HCT116 (cell line): ENCODE measurements around the gene JAGN1. TPM values are rescaled to one million over a fixed set of nuclear protein-coding genes. Genes with fewer than 3 reads are reported as not detected.

Experiments used
- ATAC-seq: fragments of 200-7000 bp; cut with Tn5 transposase; 2 replicates; pipeline ENCODE4 v1.9.1; 2020; ENCODE audit warnings: mild to moderate bottlenecking, moderate library complexity
- BruUV-seq: library from RNA; stranded (reverse); fragments of 400-500 nt; replicated peaks from 2 replicates; lab custom pipeline; 2021; lab: Mats Ljungman, UMichigan
- CTCF ChIA-PET: fragments of 300-600 bp; sonication (Branson Sonifier 250); formaldehyde crosslinking; loops from one replicate; lab custom pipeline; 2021; ENCODE audit warnings: antibody characterized with exemption; lab: Charles Lee
- POLR2A ChIA-PET: fragments of 300-600, 350-600 bp; sonication (Branson Sonifier 250); formaldehyde crosslinking; loops from one replicate; lab custom pipeline; 2021; ENCODE audit warnings: antibody characterized with exemption; lab: Charles Lee
- RAD21 ChIA-PET, 2 experiments: fragments of 300-600 bp; sonication (Branson Sonifier 250); formaldehyde crosslinking; loops; one replicate each; lab custom pipeline; 2023; ENCODE audit warnings: low total read pairs in 2 of 2; ENCODE audit not compliant: uncharacterized antibody in 2 of 2, unreplicated experiment in 2 of 2, low non-redundant PET in 1 of 2; lab: Charles Lee
- DNase-seq: peaks from one replicate; pipeline ENCODE4 v3.0.0-alpha.2; 2010; ENCODE audit warnings: low read depth, low spot score
- H2AFZ ChIP-seq: fragments of 200-600 bp; shearing (Covaris generic), sonication (generic); 2 replicates; pipeline ENCODE4 v1.6.1; 2017; ENCODE audit warnings: low read depth, mixed run types, mixed read lengths, antibody characterized with exemption, low read length; ENCODE audit not compliant: poor library complexity, severe bottlenecking
- H3K27ac ChIP-seq: 2 replicates; pipeline ENCODE4 v1.5.1; 2012; ENCODE audit warnings: low read depth, low read length
- H3K27me3 ChIP-seq: fragments of 200-600 bp; sonication (generic); 2 replicates; pipeline ENCODE4 v1.6.1; 2016; ENCODE audit warnings: mixed run types, low read length, mixed read lengths; ENCODE audit not compliant: insufficient read depth
- H3K36me3 ChIP-seq, 2 experiments: fragments of 200-500 bp in 1 of 2; fragments of 200-600 bp in 1 of 2; sonication (Bioruptor generic) in 1 of 2; sonication (generic) in 1 of 2; 2 replicates each; pipeline versions ENCODE4 v1.5.1 to v1.6.1; 2014 to 2016; ENCODE audit warnings: low read length in 2 of 2, inconsistent platforms in 1 of 2, mixed read lengths in 1 of 2, mixed run types in 1 of 2; ENCODE audit not compliant: insufficient read depth in 2 of 2, control insufficient read depth in 1 of 2
- H3K4me1 ChIP-seq, 2 experiments: fragments of 200-600 bp in 1 of 2; sonication (generic) in 1 of 2; 2 replicates each; pipeline versions ENCODE4 v1.5.1 to v1.6.1; 2012 to 2017; ENCODE audit warnings: low read length in 2 of 2, inconsistent platforms in 1 of 2, mild to moderate bottlenecking in 1 of 2, mixed read lengths in 1 of 2, mixed run types in 1 of 2, moderate library complexity in 1 of 2; ENCODE audit not compliant: insufficient read depth in 2 of 2, control insufficient read depth in 1 of 2
- H3K4me2 ChIP-seq: fragments of 200-600 bp; sonication (generic); 2 replicates; pipeline ENCODE4 v1.6.1; 2017; ENCODE audit warnings: mixed run types, low read length, mixed read lengths
- H3K4me3 ChIP-seq, 2 experiments: fragments of 200-600 bp in 1 of 2; sonication (generic) in 1 of 2; replicated peaks in 1 of 2; 2 replicates each; pipeline ENCODE4 v1.5.1; 2011 to 2016; ENCODE audit warnings: low read length in 2 of 2, control low read depth in 1 of 2, low read depth in 1 of 2, mild to moderate bottlenecking in 1 of 2, mixed read lengths in 1 of 2, mixed run types in 1 of 2
- H3K79me2 ChIP-seq: fragments of 200-600 bp; sonication (generic); 2 replicates; pipeline ENCODE4 v1.6.1; 2017; ENCODE audit warnings: mild to moderate bottlenecking, mixed run types, low read length, moderate library complexity, mixed read lengths; ENCODE audit not compliant: insufficient read depth
- H3K9ac ChIP-seq: fragments of 200-600 bp; sonication (generic); 2 replicates; pipeline ENCODE4 v1.6.1; 2016; ENCODE audit warnings: low read length, mixed read lengths
- H3K9me2 ChIP-seq: fragments of 200-600 bp; sonication (generic), shearing (Covaris generic); 2 replicates; pipeline ENCODE4 v1.6.1; 2017; ENCODE audit warnings: mixed run types, mild to moderate bottlenecking, moderate library complexity; ENCODE audit not compliant: insufficient read depth
- H3K9me3 ChIP-seq, 2 experiments: fragments of 200-500 bp in 1 of 2; fragments of 200-600 bp in 1 of 2; sonication (Bioruptor generic) in 1 of 2; sonication (generic) in 1 of 2; 2 replicates each; pipeline ENCODE4 v1.6.1; 2014 to 2017; ENCODE audit warnings: low read length in 2 of 2, mixed read lengths in 2 of 2, inconsistent platforms in 1 of 2, low read depth in 1 of 2, mild to moderate bottlenecking in 1 of 2, mixed run types in 1 of 2, moderate library complexity in 1 of 2; ENCODE audit not compliant: control insufficient read depth in 1 of 2, insufficient read depth in 1 of 2
- H4K20me1 ChIP-seq: fragments of 200-600 bp; sonication (generic), shearing (Covaris generic); 2 replicates; pipeline ENCODE4 v1.6.1; 2017; ENCODE audit warnings: mixed run types, mild to moderate bottlenecking, moderate library complexity; ENCODE audit not compliant: insufficient read depth
- CBX3 ChIP-seq: IDR thresholded peaks from 2 replicates; pipeline ENCODE4 v1.6.1; 2012; ENCODE audit warnings: low read depth
- FOSL1 ChIP-seq: IDR thresholded peaks from 2 replicates; pipeline ENCODE4 v1.6.1; 2012; ENCODE audit warnings: low read depth
- POLR2A ChIP-seq: IDR thresholded peaks from 2 replicates; pipeline ENCODE4 v1.7.0; 2011; ENCODE audit warnings: borderline replicate concordance; ENCODE audit not compliant: insufficient read depth, insufficient read length; ENCODE audit errors: extremely low read depth
- RAD21 ChIP-seq: IDR thresholded peaks from 2 replicates; pipeline ENCODE4 v1.6.1; 2012; ENCODE audit warnings: low read depth, mild to moderate bottlenecking
- SRF ChIP-seq: IDR thresholded peaks from 2 replicates; pipeline ENCODE4 v1.6.1; 2012; ENCODE audit warnings: low read depth
- ZFX ChIP-seq: fragments of 450-650 bp; IDR thresholded peaks from 2 replicates; pipeline ENCODE4 v1.6.1; 2017
- intact Hi-C: fragments of 100-400 bp; cut with micrococcal nuclease; formaldehyde crosslinking; loops from 2 replicates; pipeline ENCODE4 v1.10.0; 2022
- total RNA-seq: library from RNA; stranded (reverse); gene quantifications from one replicate; pipeline ENCODE4 v1.2.1, GENCODE V29; 2021; ENCODE audit not compliant: unreplicated experiment

JAGN1 gene
- total RNA-seq, 1 experiment from 2014 or later = 33.4 TPM

- Histone ChIP-seq H3K4me3 (no peak overlapping the region), H3K4me1 (peaks cover 4 to 21% of the 10 kb centered on the region in 2 experiments; a peak in 3 of 4 replicates), H3K9me3 (no peaks in the 10 kb centered on the region), H2AFZ (no peak overlapping the region), H3K79me2 (no peaks in the 10 kb centered on the region), H3K36me3 (no peaks in the 10 kb centered on the region), H3K27me3 (no peaks in the 10 kb centered on the region), H3K9ac (no peak overlapping the region), H3K4me2 (no peak overlapping the region)
- ChIA-PET POLR2A (interaction anchor here (1.0 kb wide), 1 partner anchor 10 kb away, joined by 3 read pairs; the partner anchor contains the start of gene CRELD1), CTCF (no interaction called here), RAD21 (no interaction called here)
- no TSS peak for BruUV-seq
- no peak for DNase-seq
- TF ChIP-seq POLR2A (no peak), RAD21 (no peak), CBX3 (no peak), SRF (no peak), FOSL1 (no peak), ZFX (no peak)
- TF ChIP-seq, all 23 proteins: peak for 0
- Histone ChIP-seq H3K27ac (no peak overlapping the region), H4K20me1 (no peaks in the 10 kb centered on the region), H3K9me2 (no peaks in the 10 kb centered on the region)
- intact Hi-C loops = loop anchor here (10.0 kb wide), 1 partner anchor 282 kb away; no protein-coding TSS in a partner anchor
- ATAC-seq = no peak
Measured at GRCh38 chr3:9942934-9943690, 52.7 kb downstream of the JAGN1 start.

Other genes starting within 250 kb of the JAGN1 start
- 31.1 TPM for gene MTMR14, start 241.1 kb upstream of the JAGN1 start, total RNA-seq
- 0.98 TPM for gene CPNE9, start 186.8 kb upstream of the JAGN1 start, total RNA-seq
- 23.6 TPM for gene BRPF1, start 158.9 kb upstream of the JAGN1 start, total RNA-seq
- 16.3 TPM for gene OGG1, start 140.7 kb upstream of the JAGN1 start, total RNA-seq
- 19.7 TPM for gene CAMK1, start 120.7 kb upstream of the JAGN1 start, total RNA-seq
- gene TADA3, start 98.1 kb upstream of the JAGN1 start, total RNA-seq = 72.0 TPM
- gene ARPC4, start 97.5 kb upstream of the JAGN1 start, total RNA-seq = 110 TPM
- gene TTLL3, start 80.3 kb upstream of the JAGN1 start, total RNA-seq = 40.3 TPM
- 58.0 TPM for gene RPUSD3, start 46.6 kb upstream of the JAGN1 start, total RNA-seq
- gene CIDEC, start 10.4 kb upstream of the JAGN1 start, total RNA-seq = not detected
- gene IL17RE, start 12.2 kb downstream of the JAGN1 start, total RNA-seq = 14.3 TPM
- gene IL17RC, start 26.5 kb downstream of the JAGN1 start, total RNA-seq = 17.6 TPM
- 18.7 TPM for gene CRELD1, start 43.2 kb downstream of the JAGN1 start, total RNA-seq
- 0.96 TPM for gene PRRT3, start 61.8 kb downstream of the JAGN1 start, total RNA-seq
- 12.4 TPM for gene EMC3, start 96.2 kb downstream of the JAGN1 start, total RNA-seq
- 50.0 TPM for gene FANCD2, start 135.8 kb downstream of the JAGN1 start, total RNA-seq
- gene FANCD2OS, start 217.6 kb downstream of the JAGN1 start, total RNA-seq = not detected
- gene BRK1, start 225.1 kb downstream of the JAGN1 start, total RNA-seq = 93.4 TPM